HEK293 (cell line): Measurements from ENCODE around the gene ING4.

ENCODE experiments used
- CTCF ChIA-PET: fragments of 350-600 bp; formaldehyde crosslinking; extraction: SDS; loops from one replicate; lab custom pipeline; 2021; ENCODE audit warnings: antibody characterized with exemption; lab: Yijun Ruan, JAX
- POLR2A ChIA-PET: fragments of 300-600 bp; formaldehyde crosslinking; extraction: SDS; loops from one replicate; lab custom pipeline; 2020; ENCODE audit warnings: antibody characterized with exemption, inconsistent platforms; lab: Yijun Ruan, JAX
- H3K27ac ChIP-seq: fragments of 200-500 bp; sonication (Bioruptor generic); 2 replicates; pipeline ENCODE4 v1.5.1; 2014; ENCODE audit warnings: low read depth, low read length, control low read depth, inconsistent platforms; ENCODE audit errors: extremely low read depth
- H3K36me3 ChIP-seq, 2 experiments: fragments of 200-500 bp in 1 of 2; sonication (Bioruptor generic) in 1 of 2; 1 replicate in 1 of 2; 2 replicates in 1 of 2; pipeline ENCODE4 v1.5.1; 2014 to 2017; ENCODE audit warnings: inconsistent platforms in 2 of 2, low read length in 2 of 2; ENCODE audit not compliant: control insufficient read depth in 2 of 2, insufficient read depth in 1 of 2
- H3K4me1 ChIP-seq: fragments of 200-500 bp; sonication (Bioruptor generic); 2 replicates; pipeline ENCODE4 v1.5.1; 2014; ENCODE audit warnings: mild to moderate bottlenecking, low read length, inconsistent platforms; ENCODE audit not compliant: control insufficient read depth, insufficient read depth
- H3K4me3 ChIP-seq: 2 replicates; pipeline ENCODE4 v1.5.1; 2011; ENCODE audit warnings: low read depth, mild to moderate bottlenecking, control low read depth, low read length, moderate library complexity
- H3K9me3 ChIP-seq: fragments of 200-500 bp; sonication (Bioruptor generic); 2 replicates; pipeline ENCODE4 v1.5.1; 2014; ENCODE audit warnings: low read depth, low read length, inconsistent platforms; ENCODE audit not compliant: control insufficient read depth, insufficient read depth
- BCL11A ChIP-seq: fragments of 450-650 bp; formaldehyde crosslinking; IDR thresholded peaks from 2 replicates; pipeline ENCODE4 v1.5.1; 2016; ENCODE audit warnings: low read depth, missing biosample characterization, missing genetic modification characterization
- EGR2 ChIP-seq: fragments of 450-650 bp; formaldehyde crosslinking; IDR thresholded peaks from 2 replicates; pipeline ENCODE4 v1.5.1; 2016; ENCODE audit warnings: low read depth, missing biosample characterization, missing genetic modification characterization
- GLIS1 ChIP-seq: fragments of 450-650 bp; formaldehyde crosslinking; IDR thresholded peaks from 2 replicates; pipeline ENCODE4 v1.5.1; 2016; ENCODE audit warnings: missing biosample characterization, missing genetic modification characterization
- MEIS1 ChIP-seq: sonication (generic); formaldehyde crosslinking; IDR thresholded peaks from 2 replicates; pipeline ENCODE4 v1.8.1; 2022; ENCODE audit warnings: missing genetic modification reagents, mild to moderate bottlenecking, borderline replicate concordance
- PRDM1 ChIP-seq: fragments of 450-650 bp; formaldehyde crosslinking; IDR thresholded peaks from 2 replicates; pipeline ENCODE4; 2016; ENCODE audit warnings: missing biosample characterization, missing genetic modification characterization
- SCRT2 ChIP-seq: fragments of 450-650 bp; formaldehyde crosslinking; IDR thresholded peaks from 2 replicates; pipeline ENCODE4 v1.5.1; 2016; ENCODE audit warnings: missing biosample characterization, missing genetic modification characterization
- ZBTB20 ChIP-seq: fragments of 450-650 bp; formaldehyde crosslinking; IDR thresholded peaks from 2 replicates; pipeline ENCODE4 v1.5.1; 2016; ENCODE audit warnings: missing biosample characterization, missing genetic modification characterization
- ZFHX2 ChIP-seq: fragments of 450-650 bp; formaldehyde crosslinking; conservative IDR thresholded peaks from 2 replicates; pipeline ENCODE4 v1.5.1; 2016; ENCODE audit warnings: missing biosample characterization, missing genetic modification characterization
- ZFP37 ChIP-seq: fragments of 450-650 bp; formaldehyde crosslinking; IDR thresholded peaks from 2 replicates; pipeline ENCODE4 v1.5.1; 2016; ENCODE audit warnings: missing biosample characterization, missing genetic modification characterization
- ZIC2 ChIP-seq: fragments of 450-650 bp; formaldehyde crosslinking; IDR thresholded peaks from 2 replicates; pipeline ENCODE4 v1.5.1; 2016; ENCODE audit warnings: missing biosample characterization, missing genetic modification characterization
- ZNF146 ChIP-seq: fragments of 450-650 bp; formaldehyde crosslinking; IDR thresholded peaks from 2 replicates; pipeline ENCODE4 v1.5.1; 2016; ENCODE audit warnings: missing biosample characterization, missing genetic modification characterization
- ZNF223 ChIP-seq: fragments of 450-650 bp; formaldehyde crosslinking; IDR thresholded peaks from 2 replicates; pipeline ENCODE4 v1.5.1; 2016; ENCODE audit warnings: missing biosample characterization, missing genetic modification characterization
- ZNF24 ChIP-seq: fragments of 450-650 bp; formaldehyde crosslinking; IDR thresholded peaks from 2 replicates; pipeline ENCODE4 v1.5.1; 2016; ENCODE audit warnings: missing biosample characterization, missing genetic modification characterization
- ZNF274 ChIP-seq, 2 experiments: fragments of 200-500 bp in 1 of 2; fragments of 450-650 bp in 1 of 2; sonication (Bioruptor generic) in 1 of 2; formaldehyde crosslinking in 1 of 2; IDR thresholded peaks; 2 replicates each; pipeline versions ENCODE4 v1.5.1 to v1.6.1; 2014 to 2016; ENCODE audit warnings: borderline replicate concordance in 1 of 2, inconsistent platforms in 1 of 2, low read length in 1 of 2, missing biosample characterization in 1 of 2, missing genetic modification characterization in 1 of 2
- ZNF302 ChIP-seq: fragments of 450-650 bp; formaldehyde crosslinking; IDR thresholded peaks from 2 replicates; pipeline ENCODE4 v1.5.1; 2016; ENCODE audit warnings: missing biosample characterization, missing genetic modification characterization, low read depth
- ZNF37A ChIP-seq: fragments of 450-650 bp; IDR thresholded peaks from 2 replicates; pipeline ENCODE4 v1.5.1; 2018; ENCODE audit warnings: missing biosample characterization, missing genetic modification characterization
- ZNF391 ChIP-seq: fragments of 450-650 bp; formaldehyde crosslinking; IDR thresholded peaks from 2 replicates; pipeline ENCODE4 v1.5.1; 2016; ENCODE audit warnings: low read depth, missing biosample characterization, missing genetic modification characterization, borderline replicate concordance
- ZNF423 ChIP-seq: fragments of 450-650 bp; formaldehyde crosslinking; IDR thresholded peaks from 2 replicates; pipeline ENCODE4 v1.5.1; 2016; ENCODE audit warnings: missing biosample characterization, missing genetic modification characterization
- ZNF544 ChIP-seq: fragments of 450-650 bp; formaldehyde crosslinking; IDR thresholded peaks from 2 replicates; pipeline ENCODE4 v1.5.0; 2017; ENCODE audit warnings: missing biosample characterization, missing genetic modification characterization
- ZNF549 ChIP-seq: fragments of 450-650 bp; IDR thresholded peaks from 2 replicates; pipeline ENCODE4 v1.5.1; 2018; ENCODE audit warnings: missing biosample characterization, missing genetic modification characterization, mild to moderate bottlenecking, inconsistent platforms, moderate library complexity
- ZNF561 ChIP-seq: fragments of 450-650 bp; IDR thresholded peaks from 2 replicates; pipeline ENCODE4 v1.5.1; 2018; ENCODE audit warnings: missing biosample characterization, missing genetic modification characterization, borderline replicate concordance
- ZNF629 ChIP-seq: fragments of 450-650 bp; formaldehyde crosslinking; IDR thresholded peaks from 2 replicates; pipeline ENCODE4 v1.5.1; 2017; ENCODE audit warnings: missing biosample characterization, missing genetic modification characterization
- ZNF768 ChIP-seq: fragments of 450-650 bp; formaldehyde crosslinking; IDR thresholded peaks from 2 replicates; pipeline ENCODE4 v1.5.1; 2018; ENCODE audit warnings: missing biosample characterization, mild to moderate bottlenecking, missing genetic modification characterization
- ZNF777 ChIP-seq: fragments of 450-650 bp; formaldehyde crosslinking; IDR thresholded peaks from 2 replicates; pipeline ENCODE4 v1.5.1; 2017; ENCODE audit warnings: missing biosample characterization, missing genetic modification characterization, borderline replicate concordance
- ZNF785 ChIP-seq: fragments of 450-650 bp; formaldehyde crosslinking; IDR thresholded peaks from 2 replicates; pipeline ENCODE4 v1.5.1; 2016; ENCODE audit warnings: missing biosample characterization, missing genetic modification characterization
- ZNF843 ChIP-seq: fragments of 450-650 bp; formaldehyde crosslinking; IDR thresholded peaks from 2 replicates; pipeline ENCODE4 v1.5.1; 2016; ENCODE audit warnings: missing biosample characterization, missing genetic modification characterization
- ZSCAN16 ChIP-seq: fragments of 450-650 bp; formaldehyde crosslinking; IDR thresholded peaks from 2 replicates; pipeline ENCODE4 v1.5.1; 2016; ENCODE audit warnings: missing biosample characterization, missing genetic modification characterization
- TF ChIP-seq, protein P1 (sequence below): fragments of 450-650 bp; formaldehyde crosslinking; IDR thresholded peaks from 2 replicates; pipeline ENCODE4 v1.5.1; 2016; ENCODE audit warnings: missing biosample characterization, missing genetic modification characterization
- TF ChIP-seq, protein P2 (sequence below): fragments of 450-650 bp; formaldehyde crosslinking; IDR thresholded peaks from 2 replicates; pipeline ENCODE4; 2016; ENCODE audit warnings: missing biosample characterization, missing genetic modification characterization

The ING4 gene

GRCh38 chr12:6626654-6627283 is 36.1 kb downstream of the ING4 start (continued):
- TF ChIP-seq ZNF24 (no peak), BCL11A (tag by site-specific recombination) (no peak)

- CTCF ChIA-PET, result interaction anchor here (0.8 to 1.1 kb wide), 2 partner anchors 14 to 15 kb away, joined by 3 to 4 read pairs; partner anchors contain the start of gene LPAR5
- TF ChIP-seq ZNF768 (tag by site-specific recombination) (no peak), ZNF223 (no peak), ZNF629 (no peak), EGR2 (tag by site-specific recombination) (no peak), SCRT2 (tag by site-specific recombination) (no peak), ZNF544 (tag by site-specific recombination) (no peak), PRDM1 (tag by site-specific recombination) (no peak), ZNF37A (tag by site-specific recombination) (no peak), ZFP37 (tag by site-specific recombination) (no peak), ZFHX2 (tag by site-specific recombination) (no peak), ZIC2 (tag by site-specific recombination) (no peak), ZNF146 (tag by site-specific recombination) (no peak), ZNF561 (tag by site-specific recombination) (no peak), ZNF785 (tag by site-specific recombination) (no peak), ZSCAN16 (tag by site-specific recombination) (no peak), ZNF302 (tag by site-specific recombination) (no peak)
- no peaks in the 10 kb centered on the region for H3K9me3 ChIP-seq
- H3K36me3 ChIP-seq, result no peaks in the 10 kb centered on the region
- POLR2A ChIA-PET, result interaction anchor here (1.1 kb wide), 1 partner anchor 33 kb away, joined by 3 read pairs; no protein-coding TSS in a partner anchor
- no peak overlapping the region for H3K4me3 ChIP-seq
- no peaks in the 10 kb centered on the region for H3K4me1 ChIP-seq
- no peak overlapping the region for H3K27ac ChIP-seq
These were observed 42.0 kb downstream of the ING4 start for GRCh38 chr12:6620885-6621274.

DNA sequence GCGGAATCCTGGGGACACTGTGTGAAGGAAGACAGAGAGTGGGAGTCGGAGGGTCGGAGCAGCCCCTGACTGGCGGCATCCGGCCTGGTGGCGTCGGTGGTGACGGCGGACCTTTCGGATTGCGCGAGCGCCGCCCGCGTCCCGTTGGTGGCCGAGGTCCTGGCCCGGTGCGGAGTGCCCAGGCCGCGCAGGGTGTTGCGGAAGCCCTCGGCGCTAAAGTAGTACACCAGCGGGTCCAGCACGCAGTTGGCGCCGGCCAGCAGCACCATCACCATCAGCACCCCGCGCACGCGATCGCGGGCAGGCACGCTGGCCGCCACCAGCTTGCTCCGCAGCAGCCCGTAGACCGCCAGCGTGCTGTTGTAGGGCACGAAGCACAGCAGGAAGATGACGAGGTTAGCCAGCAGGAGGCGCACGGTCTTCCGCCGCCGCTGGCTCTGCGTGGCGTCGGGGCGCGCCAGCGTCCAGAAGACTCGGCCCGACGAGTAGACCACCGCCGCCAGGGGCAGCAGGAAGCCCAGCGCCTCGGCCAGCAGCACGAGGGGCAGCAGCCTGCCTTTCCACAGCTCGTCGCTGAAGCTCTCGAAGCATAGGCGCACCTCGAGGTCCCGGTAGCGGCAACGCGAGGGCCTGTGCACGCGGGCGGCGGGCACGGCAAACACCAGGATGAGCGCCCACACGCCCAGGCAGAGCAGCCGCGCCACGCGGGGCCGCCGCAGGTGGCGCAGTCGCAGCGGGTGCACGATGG is 42.6 kb downstream of the ING4 start:
- Histone ChIP-seq H3K4me1 (no peaks in the 10 kb centered on the region), H3K27ac (no peak overlapping the region), H3K4me3 (no peak overlapping the region), H3K9me3 (no peaks in the 10 kb centered on the region), H3K36me3 (no peaks in the 10 kb centered on the region)
- TF ChIP-seq, protein P1, sequence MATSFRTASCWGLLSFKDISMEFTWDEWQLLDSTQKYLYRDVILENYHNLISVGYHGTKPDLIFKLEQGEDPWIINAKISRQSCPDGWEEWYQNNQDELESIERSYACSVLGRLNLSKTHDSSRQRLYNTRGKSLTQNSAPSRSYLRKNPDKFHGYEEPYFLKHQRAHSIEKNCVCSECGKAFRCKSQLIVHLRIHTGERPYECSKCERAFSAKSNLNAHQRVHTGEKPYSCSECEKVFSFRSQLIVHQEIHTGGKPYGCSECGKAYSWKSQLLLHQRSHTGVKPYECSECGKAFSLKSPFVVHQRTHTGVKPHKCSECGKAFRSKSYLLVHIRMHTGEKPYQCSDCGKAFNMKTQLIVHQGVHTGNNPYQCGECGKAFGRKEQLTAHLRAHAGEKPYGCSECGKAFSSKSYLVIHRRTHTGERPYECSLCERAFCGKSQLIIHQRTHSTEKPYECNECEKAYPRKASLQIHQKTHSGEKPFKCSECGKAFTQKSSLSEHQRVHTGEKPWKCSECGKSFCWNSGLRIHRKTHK (tag by site-specific recombination), result no peak
- TF ChIP-seq ZNF549 (tag by site-specific recombination) (no peak), ZNF274 (IDR thresholded peaks at IDR 0.05; ENCODE audit: low read length) (no peak), ZNF274 (tag by site-specific recombination; IDR thresholded peaks at IDR 0.05; ENCODE audit: borderline replicate concordance) (no peak), ZNF423 (tag by site-specific recombination) (no peak), ZNF391 (tag by site-specific recombination) (no peak), ZNF843 (tag by site-specific recombination) (no peak), ZNF777 (tag by site-specific recombination) (no peak), GLIS1 (tag by site-specific recombination) (no peak), MEIS1 (CRISPR knock-in tag) (no peak), ZBTB20 (tag by site-specific recombination) (no peak)
- TF ChIP-seq, protein P2, sequence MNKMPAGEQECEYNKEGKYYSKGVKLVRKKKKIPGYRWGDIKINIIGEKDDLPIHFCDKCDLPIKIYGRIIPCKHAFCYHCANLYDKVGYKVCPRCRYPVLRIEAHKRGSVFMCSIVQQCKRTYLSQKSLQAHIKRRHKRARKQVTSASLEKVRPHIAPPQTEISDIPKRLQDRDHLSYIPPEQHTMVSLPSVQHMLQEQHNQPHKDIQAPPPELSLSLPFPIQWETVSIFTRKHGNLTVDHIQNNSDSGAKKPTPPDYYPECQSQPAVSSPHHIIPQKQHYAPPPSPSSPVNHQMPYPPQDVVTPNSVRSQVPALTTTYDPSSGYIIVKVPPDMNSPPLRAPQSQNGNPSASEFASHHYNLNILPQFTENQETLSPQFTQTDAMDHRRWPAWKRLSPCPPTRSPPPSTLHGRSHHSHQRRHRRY, result no peak
- ChIA-PET CTCF (interaction anchor here (0.6 to 2.5 kb wide), 2 partner anchors 64 to 323 kb away, joined by 3 to 8 read pairs; partner anchors contain the start of genes C12orf57 and RNU7-1), POLR2A (interaction anchor here (1.1 kb wide), 1 partner anchor 34 kb away, joined by 3 read pairs; no protein-coding TSS in a partner anchor)
